Endothelial cell of umbilical vein (primary cell): ENCODE results near the gene GBX2.

Experiments
- FOS ChIP-seq: IDR thresholded peaks from 2 replicates; pipeline ENCODE4 v1.6.1; 2011; ENCODE audit warnings: mild to moderate bottlenecking, low read length, moderate library complexity, borderline replicate concordance; ENCODE audit not compliant: insufficient read depth
- JUN ChIP-seq: IDR thresholded peaks from 2 replicates; pipeline ENCODE4 v1.6.1; 2011; ENCODE audit warnings: borderline replicate concordance, low read depth; ENCODE audit not compliant: insufficient read length, insufficient read depth
- POLR2AphosphoS5 ChIP-seq: IDR thresholded peaks from 2 replicates; pipeline ENCODE4 v1.6.1; 2012; ENCODE audit warnings: low read depth, mild to moderate bottlenecking, control low read depth, low read length, moderate library complexity; ENCODE audit not compliant: insufficient read depth
- TF ChIP-seq, protein P1 (sequence below), 2 donors: IDR thresholded peaks; 1 replicate in 1 of 2; 2 replicates in 1 of 2; pipeline ENCODE4 v1.5.1; 2011; ENCODE audit warnings: low read length in 2 of 2, mild to moderate bottlenecking in 2 of 2, moderate library complexity in 2 of 2, control low read depth in 1 of 2, inconsistent platforms in 1 of 2, low read depth in 1 of 2; ENCODE audit not compliant: insufficient read depth in 1 of 2; ENCODE audit errors: extremely low read depth in 1 of 2

DNA sequence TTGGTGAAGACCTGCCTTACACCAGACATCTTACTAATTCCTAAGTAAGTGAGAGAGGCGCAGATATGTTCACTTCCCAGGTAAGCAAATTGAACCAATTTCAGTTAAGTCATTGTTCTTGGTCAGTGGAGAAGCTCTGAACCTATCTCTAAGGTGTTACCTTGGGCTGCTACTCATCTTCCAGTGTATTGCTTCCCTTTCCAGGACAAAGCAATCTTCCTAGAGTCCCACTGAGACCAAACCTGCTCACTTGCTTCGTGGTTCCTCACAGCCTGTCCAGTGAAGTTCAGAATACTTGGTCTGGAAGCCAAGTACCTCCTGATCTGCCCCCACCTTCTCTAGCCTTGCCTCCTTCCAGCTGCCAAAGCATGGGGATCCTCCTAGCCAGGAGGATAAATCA is 22.5 kb upstream of the GBX2 start:
- TF ChIP-seq JUN (no peak), FOS (no peak), POLR2AphosphoS5 (no peak)
- TF ChIP-seq, protein P1, sequence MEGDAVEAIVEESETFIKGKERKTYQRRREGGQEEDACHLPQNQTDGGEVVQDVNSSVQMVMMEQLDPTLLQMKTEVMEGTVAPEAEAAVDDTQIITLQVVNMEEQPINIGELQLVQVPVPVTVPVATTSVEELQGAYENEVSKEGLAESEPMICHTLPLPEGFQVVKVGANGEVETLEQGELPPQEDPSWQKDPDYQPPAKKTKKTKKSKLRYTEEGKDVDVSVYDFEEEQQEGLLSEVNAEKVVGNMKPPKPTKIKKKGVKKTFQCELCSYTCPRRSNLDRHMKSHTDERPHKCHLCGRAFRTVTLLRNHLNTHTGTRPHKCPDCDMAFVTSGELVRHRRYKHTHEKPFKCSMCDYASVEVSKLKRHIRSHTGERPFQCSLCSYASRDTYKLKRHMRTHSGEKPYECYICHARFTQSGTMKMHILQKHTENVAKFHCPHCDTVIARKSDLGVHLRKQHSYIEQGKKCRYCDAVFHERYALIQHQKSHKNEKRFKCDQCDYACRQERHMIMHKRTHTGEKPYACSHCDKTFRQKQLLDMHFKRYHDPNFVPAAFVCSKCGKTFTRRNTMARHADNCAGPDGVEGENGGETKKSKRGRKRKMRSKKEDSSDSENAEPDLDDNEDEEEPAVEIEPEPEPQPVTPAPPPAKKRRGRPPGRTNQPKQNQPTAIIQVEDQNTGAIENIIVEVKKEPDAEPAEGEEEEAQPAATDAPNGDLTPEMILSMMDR (IDR thresholded peaks at IDR 0.05; ENCODE audit: extremely low read depth in 1 of 2, insufficient read depth in 1 of 2, low read depth in 1 of 2, low read length in 2 of 2) = no peak
